ENCODE results near the gene SLC15A3. TPM values are rescaled to one million over a fixed set of nuclear protein-coding genes. Genes with fewer than 3 reads are reported as not detected.
"Not testable (repeated sequence)": the region's sequence is repeated elsewhere in the genome, so short reads cannot be mapped to it uniquely, and the experiment has no call there.

Gene SLC15A3
- total RNA-seq, 1 donor from 2014 or later = 8.8 TPM

GRCh38 chr11:60977836-60978235, 25.9 kb upstream of the SLC15A3 start:
- ATAC-seq = no peak
- DNase-seq (ENCODE audit: low spot score) = no peak

- no peak for ATAC-seq
- no peak for DNase-seq (ENCODE audit: low spot score)
Observed at GRCh38 chr11:60977224-60977623, 25.2 kb upstream of the SLC15A3 start.

GRCh38 chr11:60974726-60975125, 22.8 kb upstream of the SLC15A3 start:
- DNase-seq (ENCODE audit: low spot score) = no peak
- no peak for ATAC-seq

- ATAC-seq; DNase-seq (ENCODE audit: low spot score): not testable (repeated sequence)
Observed at GRCh38 chr11:60974316-60974715, 22.3 kb upstream of the SLC15A3 start.

- DNase-seq (ENCODE audit: low spot score) = no peak
- ATAC-seq = no peak
Observed at GRCh38 chr11:60973699-60974098, 21.7 kb upstream of the SLC15A3 start.

- DNase-seq (ENCODE audit: low spot score) (no peak), ATAC-seq (no peak)
Observed at GRCh38 chr11:60972182-60973030, 20.4 kb upstream of the SLC15A3 start.

DNA sequence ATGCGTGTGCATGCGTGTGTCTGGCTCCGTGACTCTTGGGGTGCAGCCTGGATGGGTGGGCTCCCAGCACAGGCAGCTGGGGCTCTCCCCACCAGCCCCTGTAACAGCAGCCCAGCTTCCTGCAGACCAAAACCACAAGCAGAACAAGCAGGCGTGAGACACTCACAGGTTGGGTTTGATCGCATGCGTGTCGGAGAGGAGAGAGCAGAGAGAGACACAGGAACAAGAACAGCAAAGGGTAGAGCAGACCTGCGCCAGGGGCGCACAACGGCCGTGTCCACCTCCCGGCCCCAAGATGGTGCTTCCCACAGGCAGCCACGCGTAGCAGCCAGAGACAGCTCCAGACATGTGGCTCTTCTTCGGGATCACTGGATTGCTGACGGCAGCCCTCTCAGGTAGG, 19.5 kb upstream of the SLC15A3 start, which contains the start of gene CD6:
CD6 (plus strand) TSS at position 161 of the 400 bp plus-strand sequence; CDS start at position 347, 186 bp downstream.
- ATAC-seq = no peak
- DNase-seq (ENCODE audit: low spot score) = no peak

GRCh38 chr11:60970890-60971289, 18.9 kb upstream of the SLC15A3 start:
- no peak for DNase-seq (ENCODE audit: low spot score)
- no peak for ATAC-seq

- DNase-seq (ENCODE audit: low spot score) = peak; percentile 60
- peak; percentile 95 for ATAC-seq
Observed at GRCh38 chr11:60970369-60970774, 18.4 kb upstream of the SLC15A3 start.

GRCh38 chr11:60968223-60968622, 16.2 kb upstream of the SLC15A3 start:
- no peak for ATAC-seq
- no peak for DNase-seq (ENCODE audit: low spot score)

- peak; percentile 29 for ATAC-seq
- DNase-seq (ENCODE audit: low spot score) = no peak
Observed at GRCh38 chr11:60966890-60967289, 14.9 kb upstream of the SLC15A3 start.

GRCh38 chr11:60964801-60965200, 12.8 kb upstream of the SLC15A3 start:
- no peak for DNase-seq (ENCODE audit: low spot score)
- ATAC-seq = no peak

GRCh38 chr11:60960405-60960804, 8.4 kb upstream of the SLC15A3 start:
- DNase-seq (ENCODE audit: low spot score) (no peak), ATAC-seq (no peak)

DNA sequence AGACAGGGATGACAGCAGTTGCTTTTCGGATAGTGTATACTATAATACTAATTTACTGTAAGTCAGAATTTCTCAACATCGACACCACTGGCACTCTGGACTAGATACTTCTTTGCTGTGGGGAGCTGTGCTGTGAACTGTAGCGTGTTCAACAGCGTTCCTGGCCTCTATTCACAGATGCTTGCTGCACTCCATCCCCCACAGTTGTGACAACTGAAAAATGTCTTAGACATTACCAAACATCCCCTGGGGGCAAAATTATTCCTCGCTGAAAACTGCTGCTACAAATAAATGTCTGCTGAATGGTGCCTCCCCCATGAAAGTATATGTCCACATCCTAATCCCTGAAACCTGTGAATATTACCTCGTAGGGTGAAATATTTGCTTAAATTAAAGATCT, 7.5 kb upstream of the SLC15A3 start:
- DNase-seq (ENCODE audit: low spot score) (no peak), ATAC-seq (no peak)

- ATAC-seq (no peak), DNase-seq (ENCODE audit: low spot score) (no peak)
Observed at GRCh38 chr11:60957188-60957587, 5.2 kb upstream of the SLC15A3 start.

GRCh38 chr11:60955571-60955970, 3.6 kb upstream of the SLC15A3 start:
- DNase-seq (ENCODE audit: low spot score) = no peak
- no peak for ATAC-seq

- no peak for DNase-seq (ENCODE audit: low spot score)
- no peak for ATAC-seq
Observed at GRCh38 chr11:60954421-60954820, 2.4 kb upstream of the SLC15A3 start.

GRCh38 chr11:60953781-60954180, 1.8 kb upstream of the SLC15A3 start:
- DNase-seq (ENCODE audit: low spot score) (no peak), ATAC-seq (no peak)

DNA sequence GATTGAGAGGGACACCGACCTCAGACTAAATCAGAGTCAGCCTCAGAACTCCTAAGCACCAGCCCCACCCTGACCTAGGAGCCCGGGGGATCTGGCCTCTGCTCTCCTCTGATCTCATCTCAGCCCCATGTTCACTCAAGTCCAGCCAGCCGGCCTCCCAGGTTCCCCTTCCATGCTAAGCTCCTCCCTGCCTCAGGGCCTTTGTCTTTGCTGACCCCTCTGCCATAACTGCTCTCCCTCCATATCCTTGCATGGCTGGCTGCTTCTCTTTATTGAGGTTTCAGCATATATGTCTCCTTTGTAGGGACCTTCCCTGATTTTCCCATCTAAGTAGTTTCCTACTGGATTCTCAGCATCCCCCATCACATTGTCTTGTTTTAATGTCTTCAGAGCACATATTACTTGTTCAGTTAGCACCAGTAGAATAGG, 780 bp upstream of the SLC15A3 start:
- ATAC-seq = no peak
- DNase-seq (ENCODE audit: low spot score) = no peak

- no peak for DNase-seq (ENCODE audit: low spot score)
- ATAC-seq = peak; percentile 25
Observed at GRCh38 chr11:60951606-60951903, 421 bp downstream of the SLC15A3 start.

GRCh38 chr11:60950933-60951605, 907 bp downstream of the SLC15A3 start:
- DNase-seq (ENCODE audit: low spot score) = no peak
- peak; percentile 62 for ATAC-seq

GRCh38 chr11:60950024-60950423, 2.0 kb downstream of the SLC15A3 start:
- DNase-seq (ENCODE audit: low spot score) = no peak
- no peak for ATAC-seq
